IPS-20b (cell line): ENCODE data around the gene PTCD3.

ENCODE experiments used
- H3K27ac ChIP-seq: one replicate; pipeline ENCODE4 v1.5.1; 2013; ENCODE audit warnings: low read length
- H3K27me3 ChIP-seq: 2 replicates; pipeline ENCODE4 v1.6.1; 2013; ENCODE audit warnings: mild to moderate bottlenecking, low read length, inconsistent platforms; ENCODE audit not compliant: insufficient read depth
- H3K36me3 ChIP-seq: 2 replicates; pipeline ENCODE4 v1.6.1; 2013; ENCODE audit warnings: low read depth, mild to moderate bottlenecking, inconsistent platforms, low read length, moderate library complexity; ENCODE audit not compliant: insufficient read depth
- H3K4me1 ChIP-seq: 2 replicates; pipeline ENCODE4 v1.6.1; 2013; ENCODE audit warnings: mild to moderate bottlenecking, control low read depth, inconsistent platforms, low read length, moderate library complexity; ENCODE audit not compliant: insufficient read depth
- H3K4me3 ChIP-seq: 2 replicates; pipeline ENCODE4 v1.5.1; 2013; ENCODE audit warnings: mild to moderate bottlenecking, low read length, inconsistent platforms
- H3K9ac ChIP-seq: 2 replicates; pipeline ENCODE4 v1.6.1; 2013; ENCODE audit warnings: low read depth, mild to moderate bottlenecking, inconsistent platforms, low read length, moderate library complexity
- H3K9me3 ChIP-seq: 2 replicates; pipeline ENCODE4 v1.6.1; 2013; ENCODE audit warnings: mild to moderate bottlenecking, low read depth, low read length, inconsistent platforms; ENCODE audit not compliant: insufficient read depth

PTCD3 gene

GRCh38 chr2:86105969-86106945 lies at the start of gene PTCD3:
PTCD3 (plus strand) TSS chr2:86106235; CDS start chr2:86106248, 13 bp downstream.
- H3K4me3 ChIP-seq, result peak within 1 kb of the TSS; percentile 95
- no peaks in the 10 kb centered on the region for H3K4me1 ChIP-seq
- peaks cover 64% of the 10 kb centered on the region for H3K36me3 ChIP-seq
- no peaks in the 10 kb centered on the region for H3K27me3 ChIP-seq
- H3K9me3 ChIP-seq, result no peaks in the 10 kb centered on the region
- H3K27ac ChIP-seq, result peak within 1 kb of the TSS; percentile 59
- peak within 1 kb of the TSS; percentile 96 for H3K9ac ChIP-seq

GRCh38 chr2:86056590-86057331 lies 49.3 kb upstream of the PTCD3 start:
- Histone ChIP-seq H3K4me1 (no peaks in the 10 kb centered on the region), H3K27ac (no peak overlapping the region), H3K9ac (no peak overlapping the region), H3K4me3 (no peak overlapping the region), H3K36me3 (peaks cover 82% of the 10 kb centered on the region), H3K9me3 (no peaks in the 10 kb centered on the region), H3K27me3 (no peaks in the 10 kb centered on the region)

- Histone ChIP-seq H3K9me3 (no peaks in the 10 kb centered on the region), H3K27me3 (no peaks in the 10 kb centered on the region), H3K9ac (no peak overlapping the region), H3K4me3 (no peak overlapping the region), H3K36me3 (peaks cover 92% of the 10 kb centered on the region), H3K27ac (no peak overlapping the region), H3K4me1 (no peaks in the 10 kb centered on the region)
Observed at GRCh38 chr2:86062043-86062442, 44.0 kb upstream of the PTCD3 start.

GRCh38 chr2:86064006-86064405 lies 42.0 kb upstream of the PTCD3 start:
- Histone ChIP-seq H3K9ac (no peak overlapping the region), H3K4me3 (no peak overlapping the region), H3K27ac (no peak overlapping the region), H3K27me3 (no peaks in the 10 kb centered on the region), H3K36me3 (peaks cover 97% of the 10 kb centered on the region), H3K4me1 (no peaks in the 10 kb centered on the region), H3K9me3 (no peaks in the 10 kb centered on the region)

GRCh38 chr2:86065512-86065911 lies 40.5 kb upstream of the PTCD3 start:
- Histone ChIP-seq H3K9me3 (no peaks in the 10 kb centered on the region), H3K27ac (no peak overlapping the region), H3K4me3 (no peak overlapping the region), H3K27me3 (no peaks in the 10 kb centered on the region), H3K9ac (no peak overlapping the region), H3K4me1 (no peaks in the 10 kb centered on the region), H3K36me3 (peaks cover 97% of the 10 kb centered on the region)

GRCh38 chr2:86066007-86066578 lies 39.9 kb upstream of the PTCD3 start:
- no peaks in the 10 kb centered on the region for H3K4me1 ChIP-seq
- H3K27ac ChIP-seq, result no peak overlapping the region
- no peaks in the 10 kb centered on the region for H3K27me3 ChIP-seq
- no peak overlapping the region for H3K4me3 ChIP-seq
- H3K9me3 ChIP-seq, result no peaks in the 10 kb centered on the region
- H3K36me3 ChIP-seq, result peaks cover 97% of the 10 kb centered on the region
- no peak overlapping the region for H3K9ac ChIP-seq

- Histone ChIP-seq H3K9ac (no peak overlapping the region), H3K27me3 (no peaks in the 10 kb centered on the region), H3K36me3 (peaks cover 97% of the 10 kb centered on the region), H3K4me3 (no peak overlapping the region), H3K9me3 (no peaks in the 10 kb centered on the region), H3K4me1 (no peaks in the 10 kb centered on the region), H3K27ac (no peak overlapping the region)
Observed at GRCh38 chr2:86066915-86067314, 39.1 kb upstream of the PTCD3 start.

- Histone ChIP-seq H3K27me3 (no peaks in the 10 kb centered on the region), H3K4me3 (no peak overlapping the region), H3K9me3 (no peaks in the 10 kb centered on the region), H3K36me3 (peaks cover 99% of the 10 kb centered on the region), H3K9ac (no peak overlapping the region), H3K4me1 (no peaks in the 10 kb centered on the region), H3K27ac (no peak overlapping the region)
Observed at GRCh38 chr2:86068136-86068588, 37.9 kb upstream of the PTCD3 start.

- H3K4me1 ChIP-seq, result no peaks in the 10 kb centered on the region
- H3K36me3 ChIP-seq, result peaks cover 99% of the 10 kb centered on the region
- no peak overlapping the region for H3K4me3 ChIP-seq
- H3K27me3 ChIP-seq, result no peaks in the 10 kb centered on the region
- H3K9me3 ChIP-seq, result no peaks in the 10 kb centered on the region
- no peak overlapping the region for H3K9ac ChIP-seq
- H3K27ac ChIP-seq, result no peak overlapping the region
Observed at GRCh38 chr2:86068648-86069047, 37.4 kb upstream of the PTCD3 start.

- H3K27ac ChIP-seq, result no peak overlapping the region
- H3K36me3 ChIP-seq, result peaks cover 99% of the 10 kb centered on the region
- no peaks in the 10 kb centered on the region for H3K9me3 ChIP-seq
- no peaks in the 10 kb centered on the region for H3K27me3 ChIP-seq
- no peak overlapping the region for H3K9ac ChIP-seq
- H3K4me3 ChIP-seq, result no peak overlapping the region
- no peaks in the 10 kb centered on the region for H3K4me1 ChIP-seq
Observed at GRCh38 chr2:86069091-86069685, 36.8 kb upstream of the PTCD3 start.

- Histone ChIP-seq H3K9me3 (no peaks in the 10 kb centered on the region), H3K4me1 (no peaks in the 10 kb centered on the region), H3K27me3 (no peaks in the 10 kb centered on the region), H3K9ac (no peak overlapping the region), H3K36me3 (peaks cover 99% of the 10 kb centered on the region), H3K4me3 (no peak overlapping the region), H3K27ac (no peak overlapping the region)
Observed at GRCh38 chr2:86069783-86070339, 36.2 kb upstream of the PTCD3 start.
